ENCODE results near the gene C1QC. TPM values are rescaled to one million over a fixed set of nuclear protein-coding genes. Genes with fewer than 3 reads are reported as not detected.

Gene C1QC
- polyA plus RNA-seq, 1 donor = 79.1 TPM

DNA sequence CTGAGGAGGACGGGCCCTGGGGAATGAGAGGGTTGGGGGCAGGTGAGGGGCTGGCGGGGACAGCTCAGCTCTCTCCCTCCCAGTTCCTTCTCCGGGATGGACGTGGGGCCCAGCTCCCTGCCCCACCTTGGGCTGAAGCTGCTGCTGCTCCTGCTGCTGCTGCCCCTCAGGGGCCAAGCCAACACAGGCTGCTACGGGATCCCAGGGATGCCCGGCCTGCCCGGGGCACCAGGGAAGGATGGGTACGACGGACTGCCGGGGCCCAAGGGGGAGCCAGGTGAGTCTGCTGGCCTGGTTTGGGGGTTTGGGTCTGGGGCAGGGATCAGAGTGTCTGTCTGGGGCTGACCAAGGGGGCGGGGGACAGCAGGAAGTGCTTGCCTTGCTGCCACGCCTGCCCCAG is 495 bp downstream of the C1QC start:
- WGBS (ENCODE audit: insufficient coverage, low lambda C conversion rate) = no CpG with 5 or more reads among the region's 12 CpGs
- Histone ChIP-seq H3K4me1 (ENCODE audit: control insufficient read depth, insufficient read depth, low read length) (no peaks in the 10 kb centered on the region), H3K27ac (ENCODE audit: low read length) (no peak overlapping the region), H3K4me3 (ENCODE audit: low read length) (peak overlapping the region; percentile 21), H3K36me3 (ENCODE audit: control insufficient read depth, insufficient read depth, low read length) (no peaks in the 10 kb centered on the region), H3K9me3 (ENCODE audit: control insufficient read depth, low read depth, low read length) (no peaks in the 10 kb centered on the region), H3K27me3 (ENCODE audit: control insufficient read depth, insufficient read depth, low read length) (peaks cover 7% of the 10 kb centered on the region)
- DNase-seq = no peak

DNA sequence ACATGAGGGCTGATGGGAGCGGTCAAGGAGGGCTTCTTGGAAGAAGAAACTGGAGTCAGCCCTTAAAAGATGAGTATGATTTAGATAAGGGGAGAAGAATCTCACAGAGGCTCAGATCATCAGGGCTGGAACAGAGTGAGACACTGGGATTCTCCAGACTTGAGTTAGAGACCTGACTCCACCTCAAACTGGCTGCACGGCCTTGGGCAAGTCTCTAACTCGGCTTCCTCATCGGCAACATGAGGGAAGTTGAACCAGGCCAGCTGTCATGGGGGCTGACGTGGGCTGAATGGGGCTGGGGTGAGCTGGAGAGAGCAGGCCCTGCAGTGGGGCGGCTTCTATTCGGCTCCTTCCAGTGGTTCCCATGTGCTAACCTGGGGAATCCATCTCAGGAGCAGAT is 2.5 kb downstream of the C1QC start:
- Histone ChIP-seq H3K4me3 (ENCODE audit: low read length) (no peak overlapping the region), H3K27ac (ENCODE audit: low read length) (no peak overlapping the region), H3K27me3 (ENCODE audit: control insufficient read depth, insufficient read depth, low read length) (peaks cover 7% of the 10 kb centered on the region), H3K36me3 (ENCODE audit: control insufficient read depth, insufficient read depth, low read length) (no peaks in the 10 kb centered on the region), H3K9me3 (ENCODE audit: control insufficient read depth, low read depth, low read length) (no peaks in the 10 kb centered on the region), H3K4me1 (ENCODE audit: control insufficient read depth, insufficient read depth, low read length) (no peaks in the 10 kb centered on the region)
- DNase-seq = no peak
- WGBS (ENCODE audit: insufficient coverage, low lambda C conversion rate) = 100% methylated on average over 1 of the region's 7 CpGs

GRCh38 chr1:22646384-22646783 is 3.0 kb downstream of the C1QC start:
- H3K4me3 ChIP-seq (ENCODE audit: low read length) = no peak overlapping the region
- no peaks in the 10 kb centered on the region for H3K9me3 ChIP-seq (ENCODE audit: control insufficient read depth, low read depth, low read length)
- H3K36me3 ChIP-seq (ENCODE audit: control insufficient read depth, insufficient read depth, low read length) = no peaks in the 10 kb centered on the region
- no peak overlapping the region for H3K27ac ChIP-seq (ENCODE audit: low read length)
- no peaks in the 10 kb centered on the region for H3K4me1 ChIP-seq (ENCODE audit: control insufficient read depth, insufficient read depth, low read length)
- WGBS (ENCODE audit: insufficient coverage, low lambda C conversion rate) = 0% methylated on average over 1 of the region's 1 CpG
- H3K27me3 ChIP-seq (ENCODE audit: control insufficient read depth, insufficient read depth, low read length) = peaks cover 7% of the 10 kb centered on the region
- no peak for DNase-seq

GRCh38 chr1:22650089-22650693 is 6.8 kb downstream of the C1QC start:
- Histone ChIP-seq H3K36me3 (ENCODE audit: control insufficient read depth, insufficient read depth, low read length) (no peaks in the 10 kb centered on the region), H3K9me3 (ENCODE audit: control insufficient read depth, low read depth, low read length) (no peaks in the 10 kb centered on the region), H3K27ac (ENCODE audit: low read length) (no peak overlapping the region), H3K4me3 (ENCODE audit: low read length) (no peak overlapping the region), H3K4me1 (ENCODE audit: control insufficient read depth, insufficient read depth, low read length) (no peaks in the 10 kb centered on the region), H3K27me3 (ENCODE audit: control insufficient read depth, insufficient read depth, low read length) (peaks cover 7% of the 10 kb centered on the region)
- no peak for DNase-seq
- 100% methylated on average over 1 of the region's 13 CpGs for WGBS (ENCODE audit: insufficient coverage, low lambda C conversion rate)

DNA sequence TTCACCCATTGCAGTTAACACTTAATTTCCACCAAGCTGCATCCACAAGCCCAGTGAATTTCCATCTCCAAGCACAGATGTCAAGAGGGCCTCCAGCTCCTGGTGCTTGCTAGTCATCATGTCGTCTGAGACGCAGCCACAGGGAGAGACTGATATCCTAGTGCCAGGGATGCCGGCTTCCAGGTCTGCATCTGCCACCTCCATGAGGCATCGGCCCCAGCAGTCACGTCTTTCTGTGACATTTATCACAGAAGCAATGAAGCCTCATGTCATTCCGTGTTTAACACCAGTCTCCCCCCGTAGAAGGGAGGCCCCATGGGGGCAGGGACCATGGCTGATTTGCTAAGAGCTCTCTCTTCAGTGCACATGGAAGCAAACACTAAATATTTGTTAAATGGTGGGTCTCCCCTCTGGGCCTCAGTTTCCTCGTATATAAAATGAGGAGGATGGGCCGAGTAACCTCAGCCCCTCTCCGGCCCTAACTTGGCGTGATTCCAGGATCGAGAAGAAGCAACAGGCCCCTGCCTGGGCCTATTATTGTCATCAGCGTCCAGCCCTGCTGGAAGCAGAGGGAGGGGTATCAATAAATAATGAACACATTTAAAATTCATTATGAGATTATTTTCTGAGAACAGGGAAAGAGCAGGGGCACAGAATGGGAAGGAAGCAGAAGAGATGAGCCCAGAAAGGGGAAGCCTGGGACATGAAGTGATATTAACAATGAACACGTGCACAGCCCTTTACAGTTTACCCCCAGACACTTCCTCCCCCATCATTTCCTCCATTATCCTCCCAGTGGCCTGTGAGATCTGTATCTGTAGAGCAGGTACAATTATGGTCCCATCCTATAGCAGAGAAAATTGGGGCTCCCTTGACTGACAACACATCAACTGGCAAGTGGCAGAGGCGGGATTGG is 8.8 kb downstream of the C1QC start:
- H3K4me1 ChIP-seq (ENCODE audit: control insufficient read depth, insufficient read depth, low read length) = no peaks in the 10 kb centered on the region
- no peak for DNase-seq
- no peak overlapping the region for H3K27ac ChIP-seq (ENCODE audit: low read length)
- H3K36me3 ChIP-seq (ENCODE audit: control insufficient read depth, insufficient read depth, low read length) = no peaks in the 10 kb centered on the region
- whole genome bisulfite sequencing (ENCODE audit: insufficient coverage, low lambda C conversion rate) = no CpG with 5 or more reads among the region's 15 CpGs
- H3K4me3 ChIP-seq (ENCODE audit: low read length) = no peak overlapping the region
- no peaks in the 10 kb centered on the region for H3K9me3 ChIP-seq (ENCODE audit: control insufficient read depth, low read depth, low read length)
- peaks cover 14% of the 10 kb centered on the region for H3K27me3 ChIP-seq (ENCODE audit: control insufficient read depth, insufficient read depth, low read length)

GRCh38 chr1:22652881-22653316 is 9.5 kb downstream of the C1QC start, which contains the start of gene C1QB:
Gene C1QB (plus strand): TSS chr1:22653236. CDS start chr1:22659463, 6,227 bp downstream.
- peak within 1 kb of the TSS; percentile 15 for H3K4me3 ChIP-seq (ENCODE audit: low read length)
- no peaks in the 10 kb centered on the region for H3K4me1 ChIP-seq (ENCODE audit: control insufficient read depth, insufficient read depth, low read length)
- H3K9me3 ChIP-seq (ENCODE audit: control insufficient read depth, low read depth, low read length) = no peaks in the 10 kb centered on the region
- H3K27me3 ChIP-seq (ENCODE audit: control insufficient read depth, insufficient read depth, low read length) = peaks cover 14% of the 10 kb centered on the region
- H3K36me3 ChIP-seq (ENCODE audit: control insufficient read depth, insufficient read depth, low read length) = no peaks in the 10 kb centered on the region
- no peak for DNase-seq
- H3K27ac ChIP-seq (ENCODE audit: low read length) = no peak within 1 kb of the TSS
- no CpG with 5 or more reads among the region's 13 CpGs for WGBS (ENCODE audit: insufficient coverage, low lambda C conversion rate)

DNA sequence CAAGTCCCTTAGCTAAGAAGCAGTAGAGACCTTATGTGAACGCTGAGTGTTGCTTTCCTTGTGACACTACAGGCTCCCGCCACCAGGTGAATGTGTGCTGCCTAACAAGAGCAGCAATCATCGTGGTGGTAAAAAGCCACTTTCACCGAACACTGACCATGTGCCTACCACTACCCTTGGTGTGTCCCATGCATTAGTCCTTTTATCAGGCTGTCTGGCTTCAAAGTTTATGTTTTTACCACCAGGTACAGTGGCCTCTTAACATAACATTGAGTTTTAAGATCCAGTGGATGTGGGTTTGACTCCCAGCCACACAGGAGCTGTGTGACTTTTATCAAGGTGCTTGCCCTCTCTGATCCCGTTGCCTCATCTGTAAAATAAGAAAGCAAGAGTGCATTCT is 11.3 kb downstream of the C1QC start:
- Histone ChIP-seq H3K36me3 (ENCODE audit: control insufficient read depth, insufficient read depth, low read length) (no peaks in the 10 kb centered on the region), H3K27ac (ENCODE audit: low read length) (no peak overlapping the region), H3K4me1 (ENCODE audit: control insufficient read depth, insufficient read depth, low read length) (no peaks in the 10 kb centered on the region), H3K4me3 (ENCODE audit: low read length) (no peak overlapping the region), H3K27me3 (ENCODE audit: control insufficient read depth, insufficient read depth, low read length) (peaks cover 14% of the 10 kb centered on the region), H3K9me3 (ENCODE audit: control insufficient read depth, low read depth, low read length) (no peaks in the 10 kb centered on the region)
- DNase-seq = no peak
- 60% methylated on average over 1 of the region's 5 CpGs for WGBS (ENCODE audit: insufficient coverage, low lambda C conversion rate)

GRCh38 chr1:22658385-22659163 is 15.1 kb downstream of the C1QC start:
- Histone ChIP-seq H3K4me3 (ENCODE audit: low read length) (no peak overlapping the region), H3K9me3 (ENCODE audit: control insufficient read depth, low read depth, low read length) (no peaks in the 10 kb centered on the region), H3K27me3 (ENCODE audit: control insufficient read depth, insufficient read depth, low read length) (peaks cover 14% of the 10 kb centered on the region), H3K4me1 (ENCODE audit: control insufficient read depth, insufficient read depth, low read length) (no peaks in the 10 kb centered on the region), H3K27ac (ENCODE audit: low read length) (no peak overlapping the region), H3K36me3 (ENCODE audit: control insufficient read depth, insufficient read depth, low read length) (no peaks in the 10 kb centered on the region)
- 85% methylated on average over 2 of the region's 3 CpGs for WGBS (ENCODE audit: insufficient coverage, low lambda C conversion rate)
- DNase-seq = no peak

- H3K36me3 ChIP-seq (ENCODE audit: control insufficient read depth, insufficient read depth, low read length) = no peaks in the 10 kb centered on the region
- no peak overlapping the region for H3K4me3 ChIP-seq (ENCODE audit: low read length)
- no peaks in the 10 kb centered on the region for H3K4me1 ChIP-seq (ENCODE audit: control insufficient read depth, insufficient read depth, low read length)
- H3K9me3 ChIP-seq (ENCODE audit: control insufficient read depth, low read depth, low read length) = no peaks in the 10 kb centered on the region
- no peak for DNase-seq
- H3K27ac ChIP-seq (ENCODE audit: low read length) = no peak overlapping the region
- WGBS (ENCODE audit: insufficient coverage, low lambda C conversion rate) = no CpG with 5 or more reads among the region's 19 CpGs
- peaks cover 6% of the 10 kb centered on the region for H3K27me3 ChIP-seq (ENCODE audit: control insufficient read depth, insufficient read depth, low read length)
Observed at GRCh38 chr1:22660716-22661241, 17.3 kb downstream of the C1QC start.

- no peak overlapping the region for H3K4me3 ChIP-seq (ENCODE audit: low read length)
- no peaks in the 10 kb centered on the region for H3K36me3 ChIP-seq (ENCODE audit: control insufficient read depth, insufficient read depth, low read length)
- peaks cover 2% of the 10 kb centered on the region for H3K27me3 ChIP-seq (ENCODE audit: control insufficient read depth, insufficient read depth, low read length)
- H3K27ac ChIP-seq (ENCODE audit: low read length) = no peak overlapping the region
- H3K4me1 ChIP-seq (ENCODE audit: control insufficient read depth, insufficient read depth, low read length) = no peaks in the 10 kb centered on the region
- no peaks in the 10 kb centered on the region for H3K9me3 ChIP-seq (ENCODE audit: control insufficient read depth, low read depth, low read length)
- no peak for DNase-seq
- WGBS (ENCODE audit: insufficient coverage, low lambda C conversion rate) = no CpG with 5 or more reads among the region's 2 CpGs
Observed at GRCh38 chr1:22661880-22662279, 18.4 kb downstream of the C1QC start.
